ENCODE measurements around the gene PLEKHA1.
A peak's percentile ranks its signal among the peaks of the same experiment; 100 is the strongest.

The PLEKHA1 gene

DNA sequence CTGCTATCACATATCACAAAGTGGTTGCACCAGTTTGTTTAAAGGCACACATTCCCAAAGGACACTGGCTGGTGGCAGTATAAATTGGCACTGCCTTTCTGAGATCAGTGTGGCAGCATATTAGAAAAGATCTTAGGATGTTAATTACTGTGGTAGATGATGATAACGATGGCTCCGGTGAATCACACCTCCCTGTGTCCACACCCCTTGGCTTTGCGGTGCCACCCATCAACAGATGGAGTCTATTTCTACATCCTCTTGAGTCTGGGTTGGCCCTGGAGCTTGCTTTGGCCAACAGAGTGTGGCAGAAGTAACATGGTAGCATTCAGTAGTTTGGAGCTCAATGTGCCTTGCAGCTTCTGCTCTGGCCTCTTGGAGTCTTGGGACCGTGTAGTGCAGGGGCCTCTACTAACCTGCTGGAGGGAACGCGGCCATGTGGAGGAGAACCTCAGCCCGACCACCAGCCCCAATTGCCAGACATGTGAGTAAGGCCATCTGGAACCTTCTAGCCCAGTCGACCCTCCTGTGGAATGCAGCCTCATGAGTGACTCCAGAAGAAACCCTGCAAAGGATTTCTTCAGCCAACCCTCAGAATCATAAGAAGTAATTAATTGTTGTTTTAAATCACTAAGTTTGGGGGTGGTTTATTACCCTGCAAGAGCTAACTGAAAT, 27.2 kb upstream of the PLEKHA1 start:
- DNase-seq: no peak

DNA sequence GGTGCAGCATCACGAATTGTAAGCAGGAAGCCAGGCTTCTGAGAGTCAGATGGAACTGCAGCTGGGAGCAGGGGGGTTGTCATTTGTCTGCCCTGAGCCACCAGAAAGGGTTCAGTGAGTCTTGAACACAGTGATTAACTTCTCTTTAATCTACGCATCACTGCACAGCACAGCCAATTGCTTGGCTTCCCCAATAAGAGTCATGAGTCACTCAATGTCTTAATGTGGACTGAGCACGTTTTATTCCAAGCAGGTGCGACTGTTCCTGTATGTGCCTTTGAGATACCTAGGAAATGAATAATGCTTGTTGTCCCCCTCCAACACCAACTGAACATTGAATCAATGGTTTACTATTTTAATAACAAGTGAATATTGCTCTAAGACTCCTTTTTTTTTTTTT, 26.0 kb upstream of the PLEKHA1 start:
- no peak for DNase-seq

DNA sequence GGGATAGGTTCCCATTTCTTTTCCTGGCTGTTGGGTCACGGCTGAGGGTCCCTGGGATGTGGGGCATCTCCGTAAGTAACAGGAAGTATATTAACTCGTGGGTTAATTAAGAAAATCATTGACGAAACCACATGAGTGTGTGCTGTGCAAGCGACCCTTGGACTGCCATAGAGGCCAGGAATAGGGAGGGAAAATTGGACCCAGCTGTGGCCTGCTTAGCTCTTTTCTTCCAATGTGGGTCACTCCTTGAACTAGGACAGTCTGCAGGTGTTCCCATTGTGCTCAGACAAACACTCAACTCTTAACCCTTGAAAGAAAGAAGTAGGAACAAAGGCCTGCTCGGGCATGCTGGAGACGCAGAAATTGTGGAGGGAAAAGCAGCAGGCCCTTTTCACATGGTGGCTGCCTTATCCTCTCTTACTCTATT, 25.6 kb upstream of the PLEKHA1 start:
- DNase-seq: no peak

DNA sequence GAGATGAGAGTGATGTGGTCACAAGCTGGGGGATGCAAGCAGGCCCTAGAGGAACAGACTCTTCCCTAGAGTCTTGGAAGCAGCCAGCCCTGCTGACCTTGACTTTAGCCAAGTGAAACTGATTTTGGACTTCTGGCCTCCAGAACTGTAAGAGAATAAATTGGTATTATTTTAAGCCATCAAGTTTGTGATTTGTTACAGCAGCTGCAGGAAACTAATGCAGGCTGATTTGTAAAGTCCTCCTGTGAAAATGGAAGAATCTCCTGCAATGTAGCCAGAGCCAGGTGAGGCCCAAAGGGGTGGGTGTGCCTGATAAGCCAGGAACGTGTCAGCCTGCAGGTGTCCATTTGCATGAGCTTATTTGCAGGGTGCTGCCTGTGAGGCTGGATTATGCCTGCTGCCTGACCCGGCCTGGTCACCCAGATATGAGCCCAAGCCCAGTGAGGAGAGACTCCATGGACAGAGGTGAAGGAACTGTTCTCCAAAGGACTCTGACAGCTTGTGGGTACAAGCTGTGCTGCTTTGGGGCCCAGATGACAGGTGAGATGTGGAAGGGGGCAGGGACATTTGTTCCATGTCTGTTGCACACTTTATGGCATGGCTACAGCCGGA, 24.6 kb upstream of the PLEKHA1 start:
- DNase-seq: no peak

DNA sequence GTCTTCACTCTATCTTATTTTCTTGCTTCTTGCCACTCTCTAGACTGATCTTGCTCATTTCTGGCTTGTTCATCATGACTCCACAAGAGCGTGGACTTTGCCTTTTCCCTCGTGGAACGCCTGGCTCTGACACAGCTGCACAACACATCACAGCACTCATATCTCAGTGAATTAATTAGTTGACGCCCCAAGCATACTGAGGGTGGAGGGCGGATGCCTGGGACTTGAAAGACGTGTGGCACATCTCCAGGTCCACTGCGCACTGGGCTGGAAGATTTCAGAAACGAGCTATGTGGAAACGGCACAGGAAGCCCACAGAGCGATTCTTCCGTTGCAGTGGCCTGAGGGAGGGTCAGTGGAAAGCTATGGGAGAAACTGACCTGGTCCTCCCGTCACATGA, 23.6 kb upstream of the PLEKHA1 start:
- DNase-seq: no peak

DNA sequence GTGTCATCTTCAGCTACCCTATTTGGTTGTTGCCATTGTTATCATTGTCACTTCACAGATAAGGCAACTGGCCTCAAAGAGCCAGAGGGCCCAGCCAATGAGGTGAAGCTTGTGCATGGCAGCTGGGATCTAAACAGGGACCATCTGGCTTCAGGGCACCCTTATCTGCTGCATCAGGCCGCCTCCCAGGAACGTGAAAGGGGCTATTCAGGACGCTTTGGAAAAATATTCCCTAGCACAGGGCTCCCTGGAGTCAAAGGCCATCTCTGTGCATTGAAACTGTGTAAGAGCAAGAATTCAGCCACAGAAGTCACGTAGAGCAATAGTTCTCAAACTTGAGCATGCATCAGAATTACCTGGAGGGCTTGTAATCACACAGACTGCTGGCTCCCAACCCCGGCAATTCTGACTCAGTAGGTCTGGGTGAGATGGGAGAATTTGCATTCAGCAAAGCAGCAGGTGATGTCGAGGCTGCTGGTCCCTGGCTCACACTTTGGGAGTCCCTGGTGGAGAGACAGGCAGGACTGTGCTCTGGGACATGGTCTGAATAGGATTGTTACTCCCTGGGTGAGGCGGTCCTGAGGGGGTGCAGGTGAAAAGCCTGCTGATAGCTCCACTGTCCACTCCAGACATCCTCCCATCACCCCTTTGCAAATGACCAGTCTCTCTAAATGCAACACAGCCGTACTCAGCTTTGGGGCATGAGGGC, 21.5 kb upstream of the PLEKHA1 start:
- DNase-seq: no peak

DNA sequence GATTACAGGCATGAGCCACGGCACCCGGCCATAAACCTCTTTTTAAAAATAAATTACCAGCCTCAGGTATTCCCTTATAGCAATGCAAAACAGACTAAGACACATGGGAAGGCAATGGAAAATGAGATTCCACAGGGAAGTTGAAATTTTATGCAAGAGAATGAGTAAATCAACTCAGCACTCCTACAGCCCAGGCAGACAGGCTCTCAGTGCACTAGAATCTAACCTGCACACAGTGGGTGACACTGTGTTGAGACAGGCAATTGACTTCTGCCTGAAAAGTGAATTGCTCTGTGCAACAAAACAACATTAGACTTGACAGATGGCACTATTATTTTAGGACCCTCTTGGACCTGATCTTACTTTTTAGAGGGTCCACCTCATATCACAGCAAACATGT, 20.1 kb upstream of the PLEKHA1 start:
- DNase-seq: no peak

DNA sequence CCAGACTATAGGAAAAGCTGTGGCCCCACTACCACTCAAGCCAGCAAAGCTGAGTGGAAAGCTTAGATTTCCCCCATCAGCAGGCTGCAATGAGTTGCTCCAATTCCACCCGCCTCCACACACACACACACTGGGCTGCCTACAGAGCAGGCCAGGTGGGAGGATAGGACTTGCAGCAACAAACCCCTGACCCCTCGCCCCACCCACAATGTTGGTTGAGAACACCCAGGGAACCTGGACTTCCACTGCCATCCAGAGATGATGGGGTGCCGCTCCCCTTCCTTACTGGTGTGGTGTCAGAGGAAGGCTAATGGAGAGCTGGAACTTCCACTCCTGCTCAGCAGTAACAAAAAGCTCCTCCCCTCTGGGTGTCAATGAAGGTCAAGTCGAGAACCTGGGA, 16.8 kb upstream of the PLEKHA1 start:
- DNase-seq: no peak

DNA sequence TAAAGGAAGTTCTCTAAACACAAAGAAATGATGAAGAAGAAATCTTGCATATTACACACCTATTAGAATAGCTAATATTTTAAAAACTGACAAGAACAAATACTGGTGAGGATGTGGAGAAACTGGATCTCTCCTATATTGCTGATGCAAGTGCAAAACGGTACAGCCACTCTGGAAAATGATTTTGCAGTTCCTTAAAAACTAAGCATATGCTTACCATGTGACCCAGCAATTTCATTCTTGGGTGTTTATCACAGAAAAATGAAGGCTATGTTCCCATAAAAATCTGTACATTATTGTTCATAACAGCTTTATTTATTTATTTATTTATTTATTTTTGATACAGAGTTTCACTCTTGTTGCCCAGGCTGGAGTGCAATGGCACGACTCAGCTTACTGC, 14.9 kb upstream of the PLEKHA1 start:
- DNase-seq: no peak

DNA sequence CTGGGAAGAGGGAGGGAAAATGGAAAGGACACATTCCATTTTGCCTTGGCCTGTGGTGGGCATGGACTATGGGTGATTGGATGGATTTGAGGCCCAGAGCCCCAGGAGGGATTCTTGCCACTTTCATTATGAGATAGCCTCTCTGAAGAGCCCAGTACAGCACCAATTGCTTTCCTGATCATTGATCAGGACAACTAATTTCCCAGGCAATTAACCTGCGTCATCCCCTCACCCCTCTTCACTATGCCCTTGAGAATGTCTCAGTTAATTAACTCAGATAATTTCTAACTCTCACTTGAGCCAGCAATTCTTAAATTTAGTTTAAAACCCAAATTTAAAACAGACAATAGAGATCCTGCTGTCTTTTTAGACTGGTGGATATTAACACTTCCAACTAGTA, 13.5 kb upstream of the PLEKHA1 start:
- no peak for DNase-seq

DNA sequence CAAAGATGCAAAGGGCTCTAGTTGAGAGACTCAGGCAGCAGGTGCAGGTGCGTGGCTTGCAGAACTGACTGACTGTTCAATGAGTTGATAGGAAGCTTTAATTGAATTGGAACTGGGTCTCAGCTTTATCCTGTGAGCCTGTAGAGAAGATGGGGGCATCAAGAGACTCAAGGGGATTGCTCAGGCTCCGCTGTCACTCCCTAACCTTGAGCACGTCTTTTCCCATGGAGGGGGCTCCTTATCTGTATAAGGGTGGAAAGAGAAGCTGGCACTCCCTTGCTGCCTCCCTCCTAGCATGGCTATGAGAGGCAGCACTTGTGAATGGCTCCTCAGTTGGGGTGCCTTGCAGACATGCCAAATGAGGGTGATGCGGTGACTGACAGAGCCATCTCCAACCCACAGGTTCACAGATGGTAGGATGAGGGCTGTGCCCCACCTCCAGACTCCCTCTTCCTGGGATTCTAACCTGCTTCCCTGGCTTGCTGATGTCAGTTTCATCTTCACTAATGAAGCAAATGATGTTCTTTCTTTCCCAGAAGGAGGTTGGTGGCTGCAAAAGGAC, 12.4 kb upstream of the PLEKHA1 start:
- DNase-seq: no peak

DNA sequence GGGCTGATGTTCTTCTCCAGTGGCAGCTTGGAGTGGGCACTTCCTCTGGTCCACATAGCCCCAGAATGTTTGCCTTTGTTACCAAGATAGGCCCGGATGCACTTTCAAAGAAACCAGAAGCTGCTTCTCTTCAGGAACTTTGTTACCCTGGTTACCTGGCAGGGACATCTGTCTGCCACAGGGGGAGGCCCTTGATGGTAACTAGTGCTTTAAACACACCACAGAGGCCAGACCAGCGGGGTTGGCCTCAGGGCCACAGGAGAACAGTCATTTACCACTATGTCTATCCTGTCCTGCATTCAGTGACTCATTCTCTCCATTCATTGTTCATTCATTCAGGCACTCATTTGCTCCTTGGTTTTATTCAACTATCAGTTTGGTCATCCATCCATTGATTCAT, 11.9 kb upstream of the PLEKHA1 start:
- no peak for DNase-seq

DNA sequence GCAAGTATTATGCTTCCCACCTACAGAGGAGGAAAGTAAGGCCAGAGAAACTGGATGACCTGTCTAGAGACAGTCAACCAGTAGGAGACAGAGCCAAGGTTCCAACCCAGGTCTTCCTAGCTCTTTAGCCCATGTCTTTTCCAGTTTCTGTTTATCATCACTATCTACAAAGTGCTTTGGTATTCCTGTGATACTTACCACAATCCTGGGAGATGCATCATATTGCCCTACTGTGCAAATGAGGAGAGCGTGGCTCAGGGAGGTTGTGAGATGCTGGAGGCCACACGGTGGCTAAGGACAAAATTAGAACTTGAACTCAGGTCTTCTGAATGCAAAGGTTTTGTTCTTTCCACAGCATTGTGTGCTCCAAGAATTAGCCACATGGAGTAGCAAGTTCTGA, 11.2 kb upstream of the PLEKHA1 start:
- DNase-seq: no peak

DNA sequence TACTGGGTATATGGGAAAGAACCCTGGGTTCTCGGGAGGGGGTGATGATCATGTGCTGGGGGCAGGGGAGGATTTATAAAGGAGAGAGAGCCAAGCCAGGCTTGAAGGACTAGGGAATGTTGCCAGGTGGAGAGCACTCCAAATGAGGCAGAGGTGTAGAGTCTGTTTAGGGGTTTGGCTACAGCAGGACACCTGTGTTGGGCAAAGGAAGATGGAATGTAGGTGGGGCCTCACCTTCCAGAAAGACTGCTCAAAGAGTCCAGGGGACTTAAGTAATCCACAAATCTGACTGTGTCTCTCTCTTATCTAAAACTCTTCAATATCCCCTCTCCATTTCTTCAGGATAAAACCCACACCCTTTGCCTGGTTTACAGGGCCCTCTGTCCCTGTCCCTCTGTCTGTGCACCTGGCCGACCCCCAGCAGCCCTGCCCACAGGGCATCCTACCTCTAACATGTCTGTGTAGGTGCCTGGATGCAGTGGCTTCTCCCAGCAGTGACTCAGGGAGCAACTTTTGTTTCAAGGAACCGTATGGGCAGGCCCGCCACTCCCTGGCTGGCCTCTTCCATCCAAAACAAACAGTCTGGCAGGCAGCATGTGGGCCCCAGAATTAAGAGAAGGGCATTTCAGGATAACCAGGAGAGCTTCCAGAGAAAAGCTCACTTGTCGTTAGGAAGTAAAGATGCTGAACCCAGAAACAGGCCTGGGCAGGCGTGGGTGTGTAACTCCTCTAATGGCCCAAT, 10.6 kb upstream of the PLEKHA1 start:
- no peak for DNase-seq

DNA sequence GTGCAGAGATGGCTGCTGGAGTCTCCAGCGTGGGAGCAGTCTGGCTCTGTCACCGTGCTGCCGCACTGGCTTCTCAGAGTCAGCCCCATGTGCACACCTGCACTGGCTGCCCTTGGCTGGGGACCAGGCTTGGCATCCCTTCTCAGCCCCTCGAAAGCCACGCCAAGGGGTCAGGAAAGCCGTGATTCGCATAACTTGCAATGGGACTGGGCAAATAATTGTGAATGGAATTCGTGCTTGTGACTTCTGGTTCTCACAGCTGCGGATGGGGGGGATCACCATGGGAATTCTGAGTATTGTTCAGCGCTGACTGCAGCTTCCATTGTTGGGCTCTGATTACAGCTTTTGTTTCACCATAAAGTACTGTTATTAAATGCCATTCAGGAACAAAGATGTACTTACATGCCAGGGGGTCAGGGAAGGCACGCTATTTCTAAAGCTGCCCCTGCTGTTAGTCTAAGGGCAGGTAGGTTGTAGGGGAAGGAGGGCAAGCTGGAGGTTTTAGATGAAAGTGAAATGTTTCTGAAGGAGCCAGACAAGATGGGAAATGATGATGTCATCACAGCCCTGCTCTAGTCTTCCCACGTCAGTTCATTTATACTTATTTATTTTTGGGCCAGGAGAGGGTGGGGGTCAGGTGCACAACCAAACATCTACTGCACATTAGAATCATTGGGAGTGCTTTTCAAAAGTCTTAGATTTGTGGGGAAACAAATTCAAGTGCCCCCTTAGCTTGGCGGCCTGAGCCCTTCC, 5.8 kb upstream of the PLEKHA1 start:
- DNase-seq: no peak

DNA sequence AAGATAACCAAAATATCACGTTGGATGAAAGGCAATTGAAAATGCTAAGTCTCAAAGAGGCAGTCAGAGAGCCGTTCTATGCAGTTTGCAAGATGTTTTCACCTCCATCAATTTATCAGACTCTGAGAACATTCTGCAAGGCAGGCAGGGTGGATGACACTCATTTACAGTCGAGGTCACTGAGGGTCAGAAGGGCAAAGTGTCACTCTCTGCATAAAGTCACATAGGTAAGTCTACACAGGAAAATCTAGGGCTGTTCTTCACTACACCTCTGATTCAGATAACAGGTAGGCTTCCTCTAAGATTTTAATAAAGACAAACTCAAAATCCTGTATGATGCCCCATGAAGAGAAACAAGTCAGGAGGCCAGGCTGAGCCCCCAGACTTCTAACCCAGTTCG, 1.4 kb upstream of the PLEKHA1 start:
- DNase-seq: no peak

DNA sequence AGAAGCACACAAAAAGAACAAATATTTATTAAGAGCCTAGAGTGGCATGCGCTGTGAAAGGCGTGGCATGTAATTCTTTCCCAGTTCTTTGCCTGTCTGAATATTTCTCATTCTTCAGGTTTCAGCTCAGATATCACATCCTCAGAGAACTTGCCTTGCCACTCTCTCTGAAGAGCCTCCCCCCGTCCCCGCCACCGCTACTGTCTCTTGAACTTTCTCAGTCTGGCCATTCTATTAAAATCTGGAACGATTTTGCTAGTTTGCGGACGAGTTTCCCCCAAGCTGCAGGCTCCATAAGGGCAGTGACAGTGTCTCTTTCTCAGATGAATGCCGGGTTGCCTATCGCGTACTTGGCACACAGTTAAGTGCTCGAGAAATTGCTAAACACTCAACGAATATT, 787 bp upstream of the PLEKHA1 start:
- DNase-seq: no peak

DNA sequence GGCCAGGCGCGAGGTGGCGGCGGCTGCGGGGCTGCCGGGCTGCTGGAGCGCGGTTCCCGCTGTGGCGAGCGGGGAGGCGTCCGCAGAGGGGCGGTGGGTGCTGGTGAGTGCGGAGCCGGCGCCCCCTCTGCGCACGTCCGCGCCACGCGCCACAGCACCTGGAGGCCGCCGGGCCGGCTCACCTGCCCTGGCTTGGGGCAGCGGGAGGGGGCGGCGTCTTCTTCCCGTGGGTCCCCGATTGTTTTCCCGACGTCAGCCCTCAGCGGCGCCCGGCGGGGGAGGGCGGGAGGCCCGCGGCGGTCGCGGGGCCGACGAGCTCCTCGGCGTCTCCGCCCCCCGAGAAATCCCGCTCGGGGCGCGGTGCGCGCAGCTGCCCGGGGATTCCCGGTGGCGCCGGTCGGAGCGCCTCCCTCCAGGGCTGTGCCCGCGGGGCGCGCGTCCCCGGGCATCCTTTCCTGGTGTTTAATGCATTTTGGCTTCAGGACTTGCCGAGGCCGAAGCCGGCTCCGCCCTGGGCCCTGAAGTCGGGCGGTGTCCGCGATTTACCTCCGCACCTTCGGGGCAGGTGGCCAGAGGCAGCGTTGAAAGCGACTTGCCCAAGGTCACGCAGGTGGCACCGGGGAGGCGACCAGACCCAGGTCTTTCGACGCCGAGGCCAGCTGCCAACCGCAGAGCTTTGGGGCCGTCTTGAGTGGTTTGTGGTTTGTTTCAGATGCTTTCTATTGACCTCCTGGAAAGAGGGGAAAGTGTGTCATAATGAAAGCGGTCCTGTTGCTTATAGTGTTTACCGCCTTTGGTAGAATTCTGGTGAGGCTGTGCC, 561 bp downstream of the PLEKHA1 start:
- peak; percentile 82 for DNase-seq

DNA sequence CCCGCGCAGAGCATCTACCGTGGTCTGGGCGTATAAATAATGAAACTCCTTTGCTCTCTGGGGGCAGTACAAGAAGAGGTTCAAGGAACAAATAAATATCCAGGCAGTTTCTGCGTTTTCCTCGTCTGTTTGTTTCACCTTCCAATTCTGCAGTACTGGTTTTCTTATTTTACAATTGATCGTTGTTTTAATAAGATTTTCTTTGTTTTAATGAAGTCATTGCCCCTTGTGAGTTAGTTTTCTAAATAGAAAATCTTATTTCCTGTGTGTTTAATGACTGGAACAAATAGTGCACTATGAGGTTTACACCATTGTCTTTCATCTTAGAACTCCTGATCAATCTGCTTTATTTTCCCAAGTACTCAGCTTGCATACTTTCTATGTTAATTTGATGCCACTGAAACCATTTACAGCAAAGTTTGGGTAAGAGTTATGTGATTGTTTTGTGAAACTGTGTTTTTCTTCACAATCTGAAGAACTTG, 1.2 kb downstream of the PLEKHA1 start:
- no peak for DNase-seq

DNA sequence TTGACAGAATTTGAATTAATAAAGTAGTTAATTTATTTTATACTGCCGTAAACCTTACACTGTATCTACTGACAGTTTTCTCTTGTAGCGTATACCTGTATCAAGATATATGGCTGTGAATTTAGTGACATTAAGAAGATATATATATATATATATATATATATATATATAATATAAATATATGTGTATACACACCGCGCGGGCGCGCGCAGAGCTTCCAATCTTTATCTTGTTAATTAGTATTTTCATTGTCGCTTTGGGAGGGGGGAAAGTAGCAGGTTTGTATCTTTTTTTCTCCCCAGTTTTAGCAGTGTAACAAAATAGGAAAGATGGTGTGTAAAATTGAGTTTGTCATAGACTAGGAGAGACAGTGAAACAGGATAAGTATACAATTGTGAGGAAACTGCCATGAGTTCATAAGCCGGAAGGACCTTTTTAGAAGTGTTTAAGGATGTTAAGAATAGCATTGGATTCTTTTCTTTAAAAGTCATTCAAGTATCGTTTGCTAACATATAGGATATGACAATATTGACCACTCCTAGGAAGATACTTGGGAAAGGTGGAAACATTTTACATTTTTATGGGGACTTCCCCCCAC, 2.0 kb downstream of the PLEKHA1 start:
- DNase-seq: no peak

DNA sequence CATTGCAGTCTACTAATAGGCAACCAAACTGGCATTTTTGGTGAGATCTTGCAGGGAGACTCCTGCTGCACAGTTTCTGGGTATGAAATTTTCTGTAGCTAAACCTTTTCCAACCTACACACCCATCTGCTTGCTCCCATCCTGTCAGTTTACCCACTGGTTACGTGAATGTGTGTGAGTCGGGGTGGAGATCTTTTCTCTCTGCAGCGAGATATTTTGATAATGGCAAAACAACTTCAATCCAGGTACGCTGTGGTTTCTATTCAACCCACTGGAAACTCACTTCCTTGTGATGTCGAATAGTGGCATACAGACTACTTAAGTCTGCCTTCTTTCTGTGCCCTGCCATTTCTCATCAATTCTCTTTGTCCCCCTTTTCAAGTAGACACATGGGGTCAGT, 4.5 kb downstream of the PLEKHA1 start:
- DNase-seq: no peak
